ENCODE results near the gene FAM193A.
"Not testable (repeated sequence)": the region's sequence is repeated elsewhere in the genome, so short reads cannot be mapped to it uniquely, and the experiment has no call there.

GRCh38 chr4:2738296-2738695 lies 201.8 kb downstream of the FAM193A start:
- TF ChIP-seq CTCF, POLR2A (IDR thresholded peaks at IDR 0.05): not testable (repeated sequence)
